GM19372 (cell line): Measurements from ENCODE around the gene TPPP3.
"Not testable (repeated sequence)": the region's sequence is repeated elsewhere in the genome, so short reads cannot be mapped to it uniquely, and the experiment has no call there.

Experiments
- ATAC-seq: cut with Tn5 transposase; IDR thresholded peaks from one replicate; pipeline ENCODE4 v1.9.1; 2021; ENCODE audit warnings: mild to moderate bottlenecking, low read depth, moderate library complexity; ENCODE audit not compliant: unreplicated experiment

Gene TPPP3

DNA sequence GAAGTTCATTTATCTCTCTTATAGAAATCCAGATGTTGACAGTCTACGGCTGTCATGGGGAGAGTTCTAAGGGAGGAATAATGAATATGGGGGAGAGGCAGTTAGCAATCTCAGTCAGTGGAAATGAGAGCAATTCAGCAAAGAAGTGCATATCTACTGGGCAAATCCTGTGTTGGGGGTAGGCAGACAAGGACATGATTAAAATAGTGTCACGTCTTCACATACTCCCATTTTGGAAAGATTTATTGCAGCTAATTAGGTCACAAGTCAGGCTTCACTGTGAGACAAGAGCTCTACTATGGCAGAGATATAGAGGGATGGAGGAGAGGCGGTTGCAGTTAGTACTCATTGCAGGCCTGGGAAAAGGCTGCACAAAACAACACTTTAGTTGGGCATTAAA, 36.9 kb downstream of the TPPP3 start:
- ATAC-seq: no peak

- ATAC-seq: not testable (repeated sequence)
Observed at GRCh38 chr16:67352463-67352862, 40.8 kb downstream of the TPPP3 start.

DNA sequence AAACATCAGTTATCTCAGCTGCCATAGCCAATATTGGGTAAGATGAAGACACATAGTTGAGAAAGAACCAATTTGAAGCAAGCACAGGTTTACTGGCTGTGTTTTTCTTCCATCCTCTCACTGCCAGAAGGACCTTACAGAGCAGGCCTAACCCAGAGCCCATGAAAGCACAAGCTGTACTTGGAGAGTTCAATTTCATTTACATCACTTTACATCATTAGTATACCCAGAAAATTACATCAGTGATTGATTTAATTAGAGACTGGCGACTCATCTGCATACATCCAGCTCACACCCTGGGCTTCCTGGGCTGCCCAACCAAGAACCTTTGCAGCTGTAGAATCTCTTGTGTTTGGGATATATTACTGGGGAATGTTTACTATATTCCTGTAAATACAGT, 43.0 kb downstream of the TPPP3 start:
- ATAC-seq: no peak

DNA sequence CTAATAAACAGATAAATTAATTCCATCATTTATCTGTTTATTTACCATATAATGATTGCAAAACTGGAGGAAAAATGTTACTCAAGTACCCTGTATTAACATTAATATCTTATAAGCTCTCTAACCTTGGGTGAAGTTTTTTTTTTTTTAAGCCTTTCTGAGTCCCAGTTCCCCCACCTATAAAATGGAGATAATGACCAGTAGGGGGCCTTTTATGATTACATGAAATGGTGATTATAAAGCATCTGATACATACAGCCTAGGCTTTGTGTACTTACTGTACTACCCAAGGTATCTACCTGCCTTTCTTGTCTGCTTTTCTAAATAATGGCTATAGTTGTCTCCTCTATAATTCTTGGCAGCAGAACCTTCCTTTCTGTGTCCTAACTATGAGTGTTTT, 44.1 kb downstream of the TPPP3 start:
- ATAC-seq: no peak

GRCh38 chr16:67346341-67346740, 47.0 kb downstream of the TPPP3 start:
- ATAC-seq: no peak

DNA sequence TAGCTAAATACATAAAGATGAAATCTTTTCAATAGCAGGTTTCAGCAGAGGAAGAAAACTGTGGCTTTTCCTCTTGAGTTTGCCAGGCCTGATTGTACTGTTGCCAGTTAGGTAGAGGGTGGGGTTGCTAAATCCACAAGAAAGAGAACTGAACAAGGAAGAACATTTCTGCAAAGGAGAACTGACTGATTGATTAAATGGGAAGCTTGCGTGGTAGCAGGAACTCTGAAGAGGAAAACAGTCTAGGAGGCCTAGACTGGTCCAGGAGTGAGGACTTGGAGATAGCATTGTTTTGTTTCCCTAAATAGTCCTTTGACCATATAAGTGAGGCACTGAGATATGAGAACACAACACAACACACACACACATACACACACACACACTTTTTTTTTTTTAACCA, 47.9 kb downstream of the TPPP3 start:
- ATAC-seq: no peak

- ATAC-seq: no peak
Observed at GRCh38 chr16:67342616-67343015, 50.7 kb downstream of the TPPP3 start.

DNA sequence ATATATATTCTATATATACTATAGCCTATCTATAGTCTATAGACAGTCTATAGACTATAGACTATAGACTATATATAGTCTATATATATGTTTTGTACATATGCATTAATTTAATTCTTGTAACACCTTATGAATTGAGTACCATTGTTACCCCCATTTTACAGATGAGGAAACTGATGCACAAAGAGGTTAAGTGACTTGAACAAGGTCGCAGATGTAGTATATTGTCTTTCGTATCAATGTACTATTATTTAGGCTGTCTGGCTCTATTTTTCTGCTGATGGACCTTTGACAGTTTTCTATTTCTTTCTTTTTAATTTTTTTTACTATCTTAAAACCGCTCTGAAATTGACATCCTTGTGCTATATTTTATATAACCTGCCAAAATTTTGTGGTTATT, 52.0 kb downstream of the TPPP3 start:
- no peak for ATAC-seq
